Naive thymus-derived CD4-positive, alpha-beta T cell (primary cell): Measurements from ENCODE around the gene GIMAP1. TPM values are rescaled to one million over a fixed set of nuclear protein-coding genes. Genes with fewer than 3 reads are reported as not detected.

Experiments
- ATAC-seq: fragments of 150-1000 bp; cut with Tn5 transposase; 2 replicates; pipeline ENCODE4 v1.10.0; 2021; ENCODE audit warnings: mild to moderate bottlenecking, moderate library complexity
- CTCF ChIA-PET: fragments of 350-600 bp; sonication (Branson Sonifier 250); formaldehyde crosslinking; loops from one replicate; lab custom pipeline; 2021; ENCODE audit warnings: antibody characterized with exemption; lab: Charles Lee
- POLR2A ChIA-PET: fragments of 350-600 bp; sonication (Branson Sonifier 250); formaldehyde crosslinking; loops from one replicate; lab custom pipeline; 2021; ENCODE audit warnings: antibody characterized with exemption, inconsistent platforms; lab: Charles Lee
- DNase-seq, 9 donors: peaks; one replicate each; pipeline versions ENCODE4 v3.0.0 to v3.0.0-alpha.2; 2020 to 2022; ENCODE audit warnings: mixed read lengths in 1 of 9
- H3K27ac ChIP-seq: one replicate; pipeline ENCODE4 v1.7.0; 2013; ENCODE audit warnings: mild to moderate bottlenecking, low read depth, low read length, moderate library complexity
- H3K27me3 ChIP-seq, 2 donors: one replicate each; pipeline ENCODE4 v1.7.0; 2013; ENCODE audit warnings: low read length in 2 of 2, mild to moderate bottlenecking in 2 of 2, moderate library complexity in 2 of 2; ENCODE audit not compliant: control insufficient read depth in 2 of 2, insufficient read depth in 2 of 2
- H3K36me3 ChIP-seq, 3 experiments: 1 replicate in 2 of 3; 2 replicates in 1 of 3; pipeline ENCODE4 v1.7.0; 2013; ENCODE audit warnings: low read length in 3 of 3, mild to moderate bottlenecking in 3 of 3, moderate library complexity in 1 of 3; ENCODE audit not compliant: insufficient read depth in 3 of 3, control insufficient read depth in 2 of 3
- H3K4me1 ChIP-seq, 2 donors: one replicate each; pipeline ENCODE4 v1.7.0; 2013; ENCODE audit warnings: low read length in 2 of 2, mild to moderate bottlenecking in 2 of 2, moderate library complexity in 1 of 2; ENCODE audit not compliant: control insufficient read depth in 2 of 2, insufficient read depth in 2 of 2
- H3K4me3 ChIP-seq: 2 replicates; pipeline ENCODE4 v1.7.0; 2013; ENCODE audit warnings: mild to moderate bottlenecking, low read length
- H3K9me3 ChIP-seq, 3 experiments: 1 replicate in 2 of 3; 2 replicates in 1 of 3; pipeline ENCODE4 v1.7.0; 2013; ENCODE audit warnings: low read length in 3 of 3; ENCODE audit not compliant: control insufficient read depth in 2 of 3
- H3K27ac Mint-ChIP-seq, 9 donors: one replicate each; pipeline ENCODE4 v1.8.0; 2020 to 2022; ENCODE audit warnings: mixed read lengths in 9 of 9, mild to moderate bottlenecking in 8 of 9, moderate library complexity in 5 of 9, inconsistent platforms in 2 of 9
- H3K27me3 Mint-ChIP-seq, 5 donors: one replicate each; pipeline ENCODE4 v1.8.0; 2021 to 2022; ENCODE audit warnings: mixed read lengths in 5 of 5, mild to moderate bottlenecking in 1 of 5
- H3K36me3 Mint-ChIP-seq, 5 donors: one replicate each; pipeline ENCODE4 v1.8.0; 2020 to 2022; ENCODE audit warnings: mixed read lengths in 5 of 5, mild to moderate bottlenecking in 3 of 5, inconsistent platforms in 1 of 5
- H3K4me1 Mint-ChIP-seq, 7 donors: one replicate each; pipeline ENCODE4 v1.8.0; 2020 to 2022; ENCODE audit warnings: mixed read lengths in 7 of 7, mild to moderate bottlenecking in 3 of 7, inconsistent platforms in 1 of 7
- H3K4me3 Mint-ChIP-seq, 10 donors: one replicate each; pipeline ENCODE4 v1.8.0; 2020 to 2022; ENCODE audit warnings: mild to moderate bottlenecking in 10 of 10, mixed read lengths in 10 of 10, moderate library complexity in 6 of 10, inconsistent platforms in 2 of 10
- H3K9me3 Mint-ChIP-seq, 11 donors: one replicate each; pipeline ENCODE4 v1.8.0; 2020 to 2022; ENCODE audit warnings: mixed read lengths in 11 of 11, mild to moderate bottlenecking in 4 of 11, inconsistent platforms in 1 of 11, moderate library complexity in 1 of 11
- intact Hi-C, 2 donors: fragments of 100-400 bp; cut with micrococcal nuclease; formaldehyde crosslinking; loops; one replicate each; pipeline ENCODE4 v1.15.1; 2023
- polyA plus RNA-seq, 2 donors: library from polyadenylated mRNA; unstranded; fragments of 300-500 nt; fragmentation: Illumina TruSeq; gene quantifications; one replicate each; pipeline ENCODE4 v1.2.3, GENCODE V29; 2021
- total RNA-seq, 6 experiments: library from RNA in 5 of 6; stranded (reverse) in 5 of 6; gene quantifications; 1 replicate in 5 of 6; 2 replicates in 1 of 6; pipeline ENCODE4 v1.2.3 and lab custom pipeline; 2021 to 2026

The GIMAP1 gene
- total and polyA plus RNA-seq, 7 experiments from 2014 or later: 23.3 to 124 (median 75.4) TPM

DNA sequence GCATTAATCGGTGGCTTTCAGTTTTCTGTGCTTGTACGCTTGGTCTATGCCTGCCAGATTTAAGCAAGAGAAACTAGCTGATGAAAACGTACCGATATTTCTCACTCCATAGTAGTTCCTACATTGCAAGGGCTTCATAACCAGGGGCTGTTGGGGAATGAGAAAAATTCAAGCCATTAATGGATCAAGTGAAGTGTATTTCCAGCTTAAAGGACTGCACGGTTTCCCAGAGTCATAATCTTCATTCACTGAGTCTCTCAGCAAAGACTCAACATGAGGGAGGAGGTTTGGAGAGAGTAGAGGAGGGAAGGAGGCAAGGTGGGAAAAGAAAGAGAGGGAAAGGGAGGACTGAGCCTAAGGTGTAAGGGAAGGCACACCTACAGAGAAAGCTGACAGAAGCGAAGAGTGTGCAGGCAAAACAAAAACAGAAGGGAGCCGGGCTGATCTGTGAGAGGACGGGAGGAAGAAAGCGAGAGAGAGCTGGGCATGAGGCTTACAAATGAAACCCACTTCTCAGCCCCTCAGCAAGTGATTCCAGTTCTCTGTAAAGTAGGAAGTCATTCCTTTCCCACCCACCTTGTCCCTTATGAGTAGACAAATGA is 30.3 kb upstream of the GIMAP1 start:
- Mint-ChIP-seq H3K27me3 (no peaks in the 10 kb centered on the region), H3K4me1 (peaks cover 47 to 88% (median 82%) of the 10 kb centered on the region in 7 donors), H3K9me3 (peaks cover 19 to 73% (median 46%) of the 10 kb centered on the region in 11 donors), H3K4me3 (peak overlapping the region; percentile 88 to 100 (median 98)), H3K36me3 (peaks cover 55 to 85% (median 69%) of the 10 kb centered on the region in 5 donors), H3K27ac (peak overlapping the region; percentile 91 to 100 (median 97))
- DNase-seq (peak in 1 of 9 donors; percentile 39), ATAC-seq (peak; percentile 60)
- Histone ChIP-seq H3K4me3 (peak overlapping the region; percentile 97), H3K4me1 (peaks cover 54% of the 10 kb centered on the region in 2 donors), H3K27me3 (no peaks in the 10 kb centered on the region), H3K27ac (peak overlapping the region; percentile 78), H3K9me3 (peaks cover 0 to 26% (median 19%) of the 10 kb centered on the region in 3 experiments), H3K36me3 (peaks cover 22 to 34% (median 25%) of the 10 kb centered on the region in 3 experiments)
- POLR2A ChIA-PET: interaction anchor here (0.7 to 9.6 kb wide), 42 partner anchors 9 to 243 kb away, joined by 3 to 188 read pairs (median 5); partner anchors contain the start of genes GIMAP1, GIMAP4, GIMAP5 and GIMAP6
- intact Hi-C loops: loop anchor here in 1 of 2 donors (2.0 kb wide), 1 partner anchor 47 kb away; no protein-coding TSS in a partner anchor
- CTCF ChIA-PET: interaction anchor here (0.9 to 2.1 kb wide), 15 partner anchors 11 to 237 kb away, joined by 3 to 10 read pairs (median 4); partner anchors contain the start of genes GIMAP1, GIMAP5 and GIMAP6

DNA sequence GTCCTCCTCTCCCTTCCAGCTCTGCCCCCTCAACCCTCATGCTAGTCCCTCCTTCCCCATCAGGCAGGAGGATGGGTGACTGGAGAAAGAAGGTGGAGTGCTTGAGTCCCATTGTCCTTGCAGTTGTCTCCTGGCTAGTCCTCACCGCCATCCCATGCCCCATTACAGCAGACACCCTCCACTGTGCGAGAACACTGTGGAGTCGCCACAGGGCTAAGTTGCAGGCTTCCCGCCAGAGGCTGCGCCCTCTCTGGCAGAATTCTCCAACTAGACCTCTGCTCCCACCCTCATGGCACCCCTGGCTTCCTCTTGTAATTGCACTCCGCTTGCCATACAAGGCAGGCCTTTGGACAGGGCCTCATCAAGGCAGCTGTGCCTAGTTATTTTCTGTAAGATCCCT is 27.8 kb upstream of the GIMAP1 start:
- peaks cover 12 to 73% (median 42%) of the 10 kb centered on the region in 11 donors for H3K9me3 Mint-ChIP-seq
- H3K4me1 Mint-ChIP-seq: peaks cover 43 to 77% (median 67%) of the 10 kb centered on the region in 7 donors
- H3K4me1 ChIP-seq: peaks cover 46% of the 10 kb centered on the region in 2 donors

DNA sequence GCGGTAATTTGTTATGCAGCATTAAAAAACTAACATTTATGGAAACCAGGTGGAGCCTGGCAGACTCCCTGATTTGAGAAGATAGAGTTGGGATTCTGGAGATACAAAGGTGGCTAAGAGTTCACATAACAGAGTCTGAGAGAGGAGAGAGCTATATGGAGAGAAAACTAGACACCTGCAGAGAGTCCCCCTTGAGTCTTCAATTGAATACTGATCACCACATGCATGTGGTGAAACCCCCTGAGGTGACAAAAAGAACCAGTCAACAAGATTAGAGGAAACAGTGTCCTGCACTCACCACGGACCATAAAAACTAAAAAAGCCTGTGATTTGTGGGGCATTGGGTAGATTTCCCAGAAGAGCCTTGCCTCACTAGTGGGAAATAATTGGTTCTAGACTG is 20.8 kb upstream of the GIMAP1 start:
- POLR2A ChIA-PET: interaction anchor here (1.1 to 12.0 kb wide), 8 partner anchors 9 to 247 kb away, joined by 3 to 142 read pairs (median 10); partner anchors contain the start of genes GIMAP1, GIMAP2, GIMAP4 and GIMAP6
- no peak overlapping the region for H3K4me3 Mint-ChIP-seq

More for the DNA sequence above, 27.8 kb upstream of the GIMAP1 start:
- Histone ChIP-seq H3K27ac (peak overlapping the region; percentile 33), H3K36me3 (peaks cover 28 to 55% (median 31%) of the 10 kb centered on the region in 3 experiments), H3K4me3 (peak overlapping the region; percentile 40), H3K9me3 (peaks cover 9 to 50% (median 34%) of the 10 kb centered on the region in 3 experiments), H3K27me3 (no peaks in the 10 kb centered on the region)
- no peaks in the 10 kb centered on the region for H3K27me3 Mint-ChIP-seq
- DNase-seq: no peak
- peak overlapping the region; percentile 89 to 100 (median 96) for H3K27ac Mint-ChIP-seq
- H3K4me3 Mint-ChIP-seq: peak overlapping the region; percentile 88 to 100 (median 98)
- H3K36me3 Mint-ChIP-seq: peaks cover 54 to 87% (median 73%) of the 10 kb centered on the region in 5 donors
- ChIA-PET CTCF (no interaction called here), POLR2A (interaction anchor here (0.6 to 9.6 kb wide), 19 partner anchors 10 to 240 kb away, joined by 3 to 188 read pairs (median 9); partner anchors contain the start of genes GIMAP1, GIMAP4, GIMAP5 and GIMAP6)
- ATAC-seq: no peak
- intact Hi-C loops: no loop called here

DNA sequence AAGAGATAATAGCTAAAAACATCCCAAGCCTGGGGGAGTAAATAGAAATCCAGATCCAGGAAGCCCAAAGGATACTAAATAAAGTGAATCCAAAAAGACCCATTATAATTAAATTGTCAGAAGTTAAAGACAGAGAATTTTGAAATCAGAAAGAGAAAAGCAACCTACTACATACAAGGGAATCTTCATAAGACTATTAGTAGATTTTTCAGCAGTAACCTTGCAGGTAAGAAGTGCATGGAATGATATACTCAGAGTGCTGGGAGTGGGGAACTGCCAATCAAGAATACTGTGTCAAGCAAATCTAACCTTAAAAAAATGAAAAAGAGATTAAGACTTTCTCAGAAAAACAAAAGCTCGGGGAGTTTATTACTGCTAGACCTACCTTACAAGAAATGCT is 13.2 kb upstream of the GIMAP1 start:
- Histone ChIP-seq H3K27me3 (no peaks in the 10 kb centered on the region), H3K27ac (no peak overlapping the region), H3K9me3 (peaks cover 5 to 60% (median 19%) of the 10 kb centered on the region in 3 experiments), H3K4me3 (no peak overlapping the region), H3K4me1 (no peaks in the 10 kb centered on the region), H3K36me3 (no peaks in the 10 kb centered on the region)
- ChIA-PET POLR2A (interaction anchor here (1.0 to 12.0 kb wide), 13 partner anchors 12 to 251 kb away, joined by 3 to 142 read pairs (median 5); partner anchors contain the start of genes GIMAP1 and GIMAP4), CTCF (interaction anchor here (0.8 kb wide), 1 partner anchor 18 kb away, joined by 3 read pairs; the partner anchor contains the start of gene GIMAP2)
- DNase-seq (no peak), ATAC-seq (no peak)
- Mint-ChIP-seq H3K4me3 (no peak overlapping the region), H3K9me3 (peaks cover 32 to 95% (median 72%) of the 10 kb centered on the region in 11 donors), H3K27ac (peak overlapping the region in 1 of 9 donors; percentile 32), H3K4me1 (peaks cover 4 to 12% (median 9%) of the 10 kb centered on the region in 7 donors), H3K27me3 (no peaks in the 10 kb centered on the region), H3K36me3 (peaks cover 36 to 78% (median 50%) of the 10 kb centered on the region in 5 donors)
- intact Hi-C loops: no loop called here

More for the DNA sequence above, 20.8 kb upstream of the GIMAP1 start:
- ATAC-seq (no peak), DNase-seq (no peak)
- peaks cover 0 to 100% (median 68%) of the 10 kb centered on the region in 11 donors for H3K9me3 Mint-ChIP-seq
- peaks cover 0 to 3% of the 10 kb centered on the region in 2 donors for H3K4me1 ChIP-seq
- peak overlapping the region in 1 of 9 donors; percentile 26 for H3K27ac Mint-ChIP-seq
- H3K36me3 ChIP-seq: peaks cover 11 to 28% (median 11%) of the 10 kb centered on the region in 3 experiments
- H3K27me3 Mint-ChIP-seq: no peaks in the 10 kb centered on the region
- CTCF ChIA-PET: interaction anchor here (0.6 to 0.8 kb wide), 2 partner anchors 127 to 206 kb away, joined by 3 read pairs; no protein-coding TSS in a partner anchor
- peaks cover 0 to 25% (median 13%) of the 10 kb centered on the region in 7 donors for H3K4me1 Mint-ChIP-seq
- H3K36me3 Mint-ChIP-seq: peaks cover 46 to 87% (median 59%) of the 10 kb centered on the region in 5 donors
- no peak overlapping the region for H3K4me3 ChIP-seq
- H3K27me3 ChIP-seq: no peaks in the 10 kb centered on the region
- peaks cover 18 to 84% (median 28%) of the 10 kb centered on the region in 3 experiments for H3K9me3 ChIP-seq
- no peak overlapping the region for H3K27ac ChIP-seq
- intact Hi-C loops: no loop called here

DNA sequence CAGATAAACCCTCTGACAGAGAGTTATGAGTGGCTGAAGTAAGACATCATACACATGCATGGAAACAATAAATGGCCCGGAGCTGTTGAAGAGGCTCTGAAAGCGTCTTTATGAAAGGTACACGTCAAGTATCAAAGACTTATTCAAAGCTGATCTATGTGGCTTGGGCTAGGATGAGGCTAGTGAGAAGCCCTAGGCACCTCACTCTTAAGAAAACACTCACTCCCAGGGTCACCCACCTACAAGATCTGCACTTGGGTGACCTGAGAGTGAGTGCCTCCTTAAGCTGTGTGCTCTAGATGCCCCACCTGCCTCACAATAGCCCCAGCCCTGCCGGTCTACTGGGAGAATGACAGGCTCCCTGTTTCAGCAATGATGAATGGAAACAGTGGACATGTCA is 1.1 kb upstream of the GIMAP1 start:
- Histone ChIP-seq H3K36me3 (peaks cover 13 to 20% (median 14%) of the 10 kb centered on the region in 3 experiments), H3K27me3 (no peaks in the 10 kb centered on the region), H3K9me3 (peaks cover 0 to 6% (median 0%) of the 10 kb centered on the region in 3 experiments), H3K4me1 (peaks cover 36 to 39% of the 10 kb centered on the region in 2 donors), H3K4me3 (peak overlapping the region; percentile 88), H3K27ac (peak overlapping the region; percentile 86)
- intact Hi-C loops: loop anchor here in 1 of 2 donors (1.0 kb wide), 1 partner anchor 17 kb away; no protein-coding TSS in a partner anchor
- CTCF ChIA-PET: interaction anchor here (0.6 to 4.3 kb wide), 14 partner anchors 15 to 272 kb away, joined by 3 to 37 read pairs (median 6); partner anchors contain the start of genes GIMAP2, GIMAP4, GIMAP5 and GIMAP6
- ATAC-seq (peak; percentile 39), DNase-seq (no peak)
- POLR2A ChIA-PET: interaction anchor here (0.9 to 14.1 kb wide), 29 partner anchors 16 to 309 kb away, joined by 3 to 467 read pairs (median 15); partner anchors contain the start of genes GIMAP2, GIMAP4, GIMAP5 and GIMAP6
- H3K27me3 Mint-ChIP-seq: no peaks in the 10 kb centered on the region
- H3K27ac Mint-ChIP-seq: peak overlapping the region; percentile 76 to 98 (median 95)
- peaks cover 35 to 66% (median 54%) of the 10 kb centered on the region in 7 donors for H3K4me1 Mint-ChIP-seq
- peak overlapping the region; percentile 89 to 100 (median 98) for H3K4me3 Mint-ChIP-seq
- peaks cover 24 to 63% (median 40%) of the 10 kb centered on the region in 5 donors for H3K36me3 Mint-ChIP-seq
- peaks cover 0 to 36% (median 16%) of the 10 kb centered on the region in 11 donors for H3K9me3 Mint-ChIP-seq
